Kidney (tissue), 14 donors: ENCODE data around the gene GTF3C4. TPM values are rescaled to one million over a fixed set of nuclear protein-coding genes. Genes with fewer than 3 reads are reported as not detected.
"Not testable (repeated sequence)": the region's sequence is repeated elsewhere in the genome, so short reads cannot be mapped to it uniquely, and the experiment has no call there.

Experiments used
- DNase-seq, 5 donors: peaks; one replicate each; pipeline ENCODE4 v3.0.0-alpha.2; 2013 to 2020
- FAIRE-seq: peaks from 2 replicates; lab custom pipeline; 2012; peaks lifted over from hg19 to GRCh38; lab: Jason Lieb, UNC
- H3K27ac ChIP-seq, 2 donors: one replicate each; pipeline ENCODE4 v1.7.0; 2013; ENCODE audit warnings: low read depth in 2 of 2, low read length in 2 of 2, inconsistent platforms in 1 of 2
- H3K27me3 ChIP-seq: one replicate; pipeline ENCODE4 v1.7.1; 2013; ENCODE audit warnings: low read length, inconsistent platforms; ENCODE audit not compliant: control insufficient read depth, insufficient read depth
- H3K36me3 ChIP-seq, 3 donors: one replicate each; pipeline versions ENCODE4 v1.7.0 to v1.7.1; 2013; ENCODE audit warnings: low read length in 3 of 3, control low read depth in 1 of 3, inconsistent platforms in 1 of 3; ENCODE audit not compliant: insufficient read depth in 3 of 3, control insufficient read depth in 2 of 3
- H3K4me1 ChIP-seq, 3 donors: one replicate each; pipeline versions ENCODE4 v1.7.0 to v1.7.1; 2013; ENCODE audit warnings: low read length in 3 of 3, inconsistent platforms in 1 of 3, low read depth in 1 of 3; ENCODE audit not compliant: control insufficient read depth in 2 of 3, insufficient read depth in 2 of 3
- H3K4me3 ChIP-seq, 3 donors: one replicate each; pipeline versions ENCODE4 v1.7.0 to v1.8.1; 2013; ENCODE audit warnings: low read length in 3 of 3, control low read depth in 1 of 3, inconsistent platforms in 1 of 3
- H3K9ac ChIP-seq, 3 donors: one replicate each; pipeline versions ENCODE4 v1.7.0 to v1.7.1; 2013; ENCODE audit warnings: low read length in 3 of 3, control low read depth in 1 of 3, inconsistent platforms in 1 of 3
- H3K9me3 ChIP-seq, 3 donors: one replicate each; pipeline versions ENCODE4 v1.7.0 to v1.7.1; 2013; ENCODE audit warnings: low read length in 3 of 3, control low read depth in 1 of 3, inconsistent platforms in 1 of 3; ENCODE audit not compliant: control insufficient read depth in 2 of 3, insufficient read depth in 1 of 3
- intact Hi-C: fragments of 100-400 bp; cut with DNase I; formaldehyde crosslinking; loops from one replicate; pipeline ENCODE4 v1.11.1; 2022
- polyA plus RNA-seq: library from polyadenylated mRNA; stranded (reverse); fragments of 350-450 nt; fragmentation: Illumina TruSeq; extraction: RNeasy Lipid Tissue Mini Kit (QIAGEN cat#74804); gene quantifications from one replicate; pipeline ENCODE4 v1.2.3, GENCODE V29; 2014; ENCODE audit warnings: low read depth, low replicate concordance; ENCODE audit not compliant: insufficient read depth
- total RNA-seq: library from RNA; stranded (reverse); fragmentation: NEBNext Ultra II Directional; extraction: Animal tissue kit (Norgen Biotek cat#: 25700); gene quantifications from one replicate; pipeline ENCODE4 v1.2.1, GENCODE V29; 2021
- TF ChIP-seq, protein P1 (sequence below): IDR thresholded peaks from 3 replicates; pipeline ENCODE4 v1.5.1; 2012; ENCODE audit warnings: mild to moderate bottlenecking, moderate library complexity, borderline replicate concordance; ENCODE audit not compliant: insufficient read depth; ENCODE audit errors: extremely low read depth
- donor health status: control.
- donor health status: control.
- donor health status: control.
- donor health status: control.
- donor health status: control.
- donor health status: DM: yes; HTN: yes; CAD: no.
- donor health status: Normal renal cell carcinoma (clear cell type).

The GTF3C4 gene
- total and polyA plus RNA-seq, 2 donors from 2014 or later, result 3.7 to 21.0 TPM

DNA sequence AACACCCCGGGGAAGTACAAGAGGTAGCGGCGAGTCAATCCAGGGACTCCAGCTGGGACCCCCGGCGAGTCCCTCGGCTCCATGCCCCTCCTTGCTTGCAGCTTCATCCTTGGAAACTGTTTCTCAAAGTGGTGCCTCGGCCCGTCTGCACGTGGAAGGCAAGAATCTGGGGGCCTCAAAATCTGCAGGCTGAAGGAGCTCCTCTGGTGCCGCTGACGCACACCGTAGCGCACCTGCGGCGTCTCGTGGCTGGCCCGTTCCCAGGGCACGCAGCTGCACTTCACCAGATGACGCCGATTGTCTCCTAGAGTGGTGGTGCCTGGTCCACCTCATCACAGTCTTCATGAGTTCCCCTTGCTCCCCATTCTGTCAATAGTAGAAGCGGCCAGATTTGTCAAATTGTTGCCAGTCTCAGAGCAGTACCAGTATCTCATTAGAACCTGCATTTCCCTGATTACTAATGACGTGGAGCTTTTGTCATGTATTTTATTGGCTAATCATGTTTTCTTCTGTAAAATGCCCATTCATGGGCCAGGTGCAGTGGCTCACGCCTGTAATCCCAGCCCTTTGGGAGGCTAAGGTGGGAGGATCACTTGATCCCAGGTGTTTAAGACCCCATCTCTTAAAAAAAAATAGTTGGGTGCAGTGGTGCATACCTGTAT, 38.6 kb downstream of the GTF3C4 start:
- DNase-seq (no peak), FAIRE-seq (no peak)
- intact Hi-C loops, result no loop called here
- Histone ChIP-seq H3K27ac (no peak overlapping the region), H3K4me3 (no peak overlapping the region), H3K36me3 (no peaks in the 10 kb centered on the region), H3K27me3 (no peaks in the 10 kb centered on the region), H3K4me1 (no peaks in the 10 kb centered on the region), H3K9me3 (no peaks in the 10 kb centered on the region), H3K9ac (no peak overlapping the region)
- TF ChIP-seq, protein P1, sequence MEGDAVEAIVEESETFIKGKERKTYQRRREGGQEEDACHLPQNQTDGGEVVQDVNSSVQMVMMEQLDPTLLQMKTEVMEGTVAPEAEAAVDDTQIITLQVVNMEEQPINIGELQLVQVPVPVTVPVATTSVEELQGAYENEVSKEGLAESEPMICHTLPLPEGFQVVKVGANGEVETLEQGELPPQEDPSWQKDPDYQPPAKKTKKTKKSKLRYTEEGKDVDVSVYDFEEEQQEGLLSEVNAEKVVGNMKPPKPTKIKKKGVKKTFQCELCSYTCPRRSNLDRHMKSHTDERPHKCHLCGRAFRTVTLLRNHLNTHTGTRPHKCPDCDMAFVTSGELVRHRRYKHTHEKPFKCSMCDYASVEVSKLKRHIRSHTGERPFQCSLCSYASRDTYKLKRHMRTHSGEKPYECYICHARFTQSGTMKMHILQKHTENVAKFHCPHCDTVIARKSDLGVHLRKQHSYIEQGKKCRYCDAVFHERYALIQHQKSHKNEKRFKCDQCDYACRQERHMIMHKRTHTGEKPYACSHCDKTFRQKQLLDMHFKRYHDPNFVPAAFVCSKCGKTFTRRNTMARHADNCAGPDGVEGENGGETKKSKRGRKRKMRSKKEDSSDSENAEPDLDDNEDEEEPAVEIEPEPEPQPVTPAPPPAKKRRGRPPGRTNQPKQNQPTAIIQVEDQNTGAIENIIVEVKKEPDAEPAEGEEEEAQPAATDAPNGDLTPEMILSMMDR, result no peak

DNA sequence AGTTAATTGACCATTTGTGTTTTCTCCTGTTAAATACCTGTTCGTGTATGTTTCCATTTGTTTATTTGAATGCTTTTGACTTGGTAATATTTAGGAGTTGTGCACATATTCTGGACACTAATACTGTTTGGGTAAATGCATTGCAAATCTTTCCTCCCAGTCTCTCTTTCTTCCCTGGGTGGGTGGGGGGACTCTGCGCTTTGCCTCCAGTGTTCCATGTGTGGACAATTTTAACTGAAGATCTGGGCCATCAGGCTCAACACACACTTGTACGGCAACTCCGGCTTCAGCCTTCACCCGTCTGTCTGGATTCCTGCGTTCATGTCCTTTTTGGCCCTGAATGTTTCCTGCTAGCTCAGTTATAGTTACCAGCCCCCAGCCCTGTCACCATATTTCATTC, 40.1 kb downstream of the GTF3C4 start:
- no peak overlapping the region for H3K4me3 ChIP-seq
- no peak for FAIRE-seq
- no peak overlapping the region for H3K9ac ChIP-seq
- H3K27me3 ChIP-seq, result no peaks in the 10 kb centered on the region
- H3K36me3 ChIP-seq, result no peaks in the 10 kb centered on the region
- no peaks in the 10 kb centered on the region for H3K9me3 ChIP-seq
- H3K4me1 ChIP-seq, result no peaks in the 10 kb centered on the region
- intact Hi-C loops, result no loop called here
- no peak overlapping the region for H3K27ac ChIP-seq
- DNase-seq, result no peak
- TF ChIP-seq, protein P1, result no peak

DNA sequence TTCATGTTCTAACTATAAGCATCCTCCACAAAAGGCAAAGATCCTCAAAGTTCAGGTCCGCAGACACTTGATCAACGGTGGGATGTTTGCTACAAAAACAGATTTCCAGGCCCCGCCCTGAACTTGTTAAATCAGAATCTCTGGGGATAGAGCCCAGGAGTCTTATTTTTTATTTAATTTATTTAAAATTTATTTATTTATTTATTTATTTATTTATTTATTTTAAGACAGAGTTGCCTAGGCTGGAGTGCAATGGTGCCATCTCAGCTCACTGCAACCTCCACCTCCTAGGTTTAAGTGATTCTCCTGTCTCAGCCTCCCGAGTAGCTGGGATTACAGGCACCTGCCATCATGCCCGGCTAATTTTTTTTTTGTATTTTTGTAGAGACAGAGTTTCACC, 40.9 kb downstream of the GTF3C4 start:
- H3K36me3 ChIP-seq, H3K27me3 ChIP-seq, intact Hi-C loops, FAIRE-seq, H3K4me1 ChIP-seq, DNase-seq, H3K4me3 ChIP-seq, H3K9ac ChIP-seq, H3K27ac ChIP-seq, H3K9me3 ChIP-seq: not testable (repeated sequence)

DNA sequence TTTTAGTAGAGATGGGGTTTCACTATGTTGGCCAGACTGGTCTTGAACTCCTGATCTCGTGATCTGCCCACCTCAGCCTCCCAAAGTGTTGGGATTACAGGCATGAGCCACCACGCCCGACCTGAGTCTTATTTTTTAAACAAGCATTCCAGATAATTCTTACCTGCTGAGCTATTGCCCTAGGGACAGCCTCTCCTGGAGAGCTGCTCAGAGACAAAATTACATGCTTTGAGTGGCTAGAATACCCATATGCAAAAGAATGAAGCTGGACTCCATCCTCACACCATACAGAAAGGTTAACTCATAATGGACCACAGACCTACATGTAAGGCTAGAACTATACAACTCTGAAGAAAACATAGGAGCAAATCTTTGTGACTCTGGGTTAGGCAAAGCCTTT, 41.6 kb downstream of the GTF3C4 start:
- DNase-seq (no peak), FAIRE-seq (no peak)
- Histone ChIP-seq H3K27ac (no peak overlapping the region), H3K4me3 (no peak overlapping the region), H3K27me3 (no peaks in the 10 kb centered on the region), H3K36me3 (no peaks in the 10 kb centered on the region), H3K9me3 (no peaks in the 10 kb centered on the region), H3K4me1 (no peaks in the 10 kb centered on the region), H3K9ac (no peak overlapping the region)
- TF ChIP-seq, protein P1, result no peak
- intact Hi-C loops, result no loop called here
